CD4-positive, alpha-beta T cell treated with Interleukin-10 for 1 hour (primary cell): ENCODE measurements around the gene ZNF296.

ENCODE experiments used
- DNase-seq: peaks from one replicate; pipeline ENCODE4 v3.0.0-alpha.2; 2020

ZNF296 gene

GRCh38 chr19:45102481-45102880 lies 26.2 kb upstream of the ZNF296 start:
- no peak for DNase-seq

- no peak for DNase-seq
These were observed 25.5 kb upstream of the ZNF296 start for GRCh38 chr19:45101806-45102205.

GRCh38 chr19:45100846-45101252 lies 24.6 kb upstream of the ZNF296 start:
- DNase-seq, result no peak

- DNase-seq, result no peak
These were observed 23.9 kb upstream of the ZNF296 start for GRCh38 chr19:45100201-45100600.

- DNase-seq, result no peak
These were observed 23.4 kb upstream of the ZNF296 start for GRCh38 chr19:45099467-45100191.

- no peak for DNase-seq
These were observed 22.5 kb upstream of the ZNF296 start for GRCh38 chr19:45098521-45099466.

- no peak for DNase-seq
These were observed 21.7 kb upstream of the ZNF296 start for GRCh38 chr19:45097776-45098520.

- DNase-seq, result no peak
These were observed 21.1 kb upstream of the ZNF296 start for GRCh38 chr19:45097450-45097775.

GRCh38 chr19:45096700-45097099 lies 20.4 kb upstream of the ZNF296 start:
- DNase-seq, result no peak

- DNase-seq, result no peak
These were observed 19.5 kb upstream of the ZNF296 start for GRCh38 chr19:45095496-45096413.

- DNase-seq, result no peak
These were observed 18.4 kb upstream of the ZNF296 start for GRCh38 chr19:45094707-45095106.

GRCh38 chr19:45094137-45094536 lies 17.9 kb upstream of the ZNF296 start:
- no peak for DNase-seq

GRCh38 chr19:45092747-45093678 lies 16.7 kb upstream of the ZNF296 start, which contains the start of gene PPP1R37:
Gene PPP1R37 (plus strand): TSS chr19:45093179. CDS start chr19:45093326, 147 bp downstream.
- DNase-seq, result peak; percentile 96

GRCh38 chr19:45091031-45091923 lies 15.0 kb upstream of the ZNF296 start:
- peak; percentile 98 for DNase-seq

- no peak for DNase-seq
These were observed 14.3 kb upstream of the ZNF296 start for GRCh38 chr19:45090606-45091005.

GRCh38 chr19:45090034-45090433 lies 13.8 kb upstream of the ZNF296 start:
- DNase-seq, result no peak

GRCh38 chr19:45087531-45087930 lies 11.3 kb upstream of the ZNF296 start:
- DNase-seq, result peak; percentile 83

GRCh38 chr19:45086480-45086879 lies 10.2 kb upstream of the ZNF296 start:
- DNase-seq, result no peak

- no peak for DNase-seq
These were observed 5.9 kb upstream of the ZNF296 start for GRCh38 chr19:45082170-45082569.

GRCh38 chr19:45079911-45080370 lies 3.7 kb upstream of the ZNF296 start:
- no peak for DNase-seq
